GM20431 (cell line): ENCODE measurements around the gene BRD3OS.

Experiments used
- in situ Hi-C: fragments of 300-500 bp; cut with MseI, MboI; formaldehyde crosslinking; loops from one replicate; pipeline ENCODE4 v1.15.0; 2020; ENCODE audit warnings: low sequenced_read_pairs; ENCODE audit not compliant: unreplicated experiment

BRD3OS gene

GRCh38 chr9:134030821-134031470, 5.7 kb downstream of the BRD3OS start:
- in situ Hi-C loops = no loop called here

GRCh38 chr9:134031783-134032182, 6.5 kb downstream of the BRD3OS start:
- in situ Hi-C loops = no loop called here

DNA sequence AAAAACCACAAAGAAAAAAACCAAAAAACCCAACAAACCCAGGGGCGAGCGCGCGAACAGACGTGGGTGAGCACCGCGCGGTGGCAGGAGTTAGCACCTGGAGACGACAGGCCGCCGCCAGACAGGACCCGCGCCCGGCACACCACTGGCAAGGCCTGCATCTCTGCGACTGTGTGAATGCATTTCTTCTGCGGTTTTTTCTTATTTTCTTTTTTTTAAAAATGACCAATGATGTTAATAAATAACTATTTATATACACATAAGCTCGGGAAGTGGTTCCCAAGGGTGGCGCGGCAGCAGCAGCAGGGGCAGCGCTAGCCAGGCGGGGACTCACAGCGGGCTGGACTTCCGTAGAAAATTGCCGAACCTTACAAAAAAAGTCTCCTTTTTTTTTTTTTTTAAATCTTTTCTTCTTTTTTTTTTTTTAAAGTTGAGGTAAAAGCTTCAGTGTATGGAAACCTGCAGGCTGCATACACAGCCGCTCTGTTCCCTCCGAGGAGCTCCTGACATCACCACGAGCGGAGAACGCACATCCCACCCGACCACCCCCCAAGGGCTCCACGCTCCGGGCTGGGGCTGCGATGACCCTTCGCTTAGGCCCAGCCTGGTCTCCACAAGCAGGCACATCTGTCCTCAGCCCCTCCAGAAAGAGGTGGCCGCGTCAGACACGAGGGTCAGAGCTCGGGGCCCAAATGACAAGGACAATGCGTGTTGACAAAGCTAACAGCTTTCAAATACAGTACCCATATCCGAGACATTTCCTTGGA, 7.4 kb downstream of the BRD3OS start:
- in situ Hi-C loops = no loop called here

DNA sequence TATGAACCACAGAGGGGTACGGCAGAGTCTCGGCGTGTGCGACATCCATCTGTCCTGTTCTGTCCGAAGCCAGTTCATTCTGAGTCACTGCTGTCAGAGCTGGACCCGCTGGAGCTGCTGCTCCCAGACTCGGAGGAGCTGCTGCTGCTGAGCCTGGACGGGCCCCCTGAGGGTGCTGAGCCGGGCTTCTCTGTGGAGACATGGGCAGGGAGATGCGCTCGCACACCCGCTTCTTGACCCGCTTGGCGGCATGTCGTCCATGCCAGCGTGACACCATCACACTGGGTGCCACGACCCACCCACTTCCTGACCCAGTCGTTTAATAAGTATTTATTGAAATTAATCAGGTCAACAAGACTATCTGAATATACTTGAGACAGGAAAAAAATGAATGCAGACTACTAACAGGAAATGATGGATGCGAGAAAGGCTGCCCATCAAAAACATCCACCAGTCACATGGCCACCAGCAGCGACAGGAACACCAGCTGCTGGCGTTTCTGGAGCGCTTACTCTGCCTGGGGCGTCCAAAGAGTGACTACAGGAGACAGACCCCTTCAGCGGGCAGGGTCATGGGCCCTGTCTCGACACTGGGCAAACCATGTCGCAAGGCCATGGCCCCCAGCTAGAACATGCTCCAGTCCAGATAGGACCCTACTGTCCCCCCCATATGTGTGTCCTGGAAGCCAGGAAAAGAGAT, 8.4 kb downstream of the BRD3OS start:
- in situ Hi-C loops = no loop called here

DNA sequence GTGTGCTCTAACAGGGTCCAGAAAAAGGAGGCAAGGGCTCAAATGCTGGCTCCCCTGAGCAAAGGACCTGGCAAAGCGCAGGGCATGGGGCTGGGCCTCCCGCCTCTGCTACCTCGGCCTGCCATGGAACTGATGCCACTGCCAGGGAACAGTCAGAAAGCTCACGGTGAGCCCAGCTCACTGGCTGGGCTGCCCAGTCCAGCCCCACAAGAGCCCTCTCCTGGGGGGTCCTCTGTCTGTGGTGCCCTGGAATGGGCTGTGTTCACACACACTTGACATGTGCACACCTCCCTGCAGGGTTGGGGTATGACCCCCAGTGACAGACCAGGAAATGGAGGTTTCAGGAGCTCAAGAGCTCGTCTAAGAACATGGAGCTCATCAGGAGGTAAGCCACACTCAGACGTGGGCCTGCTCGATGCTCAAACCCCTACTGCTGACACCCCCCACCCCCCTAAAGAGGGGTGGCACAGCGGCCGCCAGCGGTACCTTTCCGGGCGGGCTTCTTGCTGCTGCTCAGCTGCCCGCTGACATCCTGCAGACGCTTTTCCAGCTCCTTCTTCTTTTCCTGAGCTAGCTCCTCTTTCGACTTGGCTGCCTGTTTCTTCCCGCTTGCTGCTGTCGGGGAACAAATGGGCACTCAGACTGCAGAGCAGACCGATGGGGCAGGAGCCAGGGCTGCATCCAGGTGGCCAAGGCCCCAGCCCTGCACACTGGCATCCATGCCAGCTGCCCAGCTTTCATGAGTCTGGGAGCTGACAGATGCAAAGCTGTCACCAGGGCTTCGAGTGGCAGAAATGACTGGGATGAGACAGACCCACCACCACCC, 9.1 kb downstream of the BRD3OS start:
- in situ Hi-C loops = no loop called here

DNA sequence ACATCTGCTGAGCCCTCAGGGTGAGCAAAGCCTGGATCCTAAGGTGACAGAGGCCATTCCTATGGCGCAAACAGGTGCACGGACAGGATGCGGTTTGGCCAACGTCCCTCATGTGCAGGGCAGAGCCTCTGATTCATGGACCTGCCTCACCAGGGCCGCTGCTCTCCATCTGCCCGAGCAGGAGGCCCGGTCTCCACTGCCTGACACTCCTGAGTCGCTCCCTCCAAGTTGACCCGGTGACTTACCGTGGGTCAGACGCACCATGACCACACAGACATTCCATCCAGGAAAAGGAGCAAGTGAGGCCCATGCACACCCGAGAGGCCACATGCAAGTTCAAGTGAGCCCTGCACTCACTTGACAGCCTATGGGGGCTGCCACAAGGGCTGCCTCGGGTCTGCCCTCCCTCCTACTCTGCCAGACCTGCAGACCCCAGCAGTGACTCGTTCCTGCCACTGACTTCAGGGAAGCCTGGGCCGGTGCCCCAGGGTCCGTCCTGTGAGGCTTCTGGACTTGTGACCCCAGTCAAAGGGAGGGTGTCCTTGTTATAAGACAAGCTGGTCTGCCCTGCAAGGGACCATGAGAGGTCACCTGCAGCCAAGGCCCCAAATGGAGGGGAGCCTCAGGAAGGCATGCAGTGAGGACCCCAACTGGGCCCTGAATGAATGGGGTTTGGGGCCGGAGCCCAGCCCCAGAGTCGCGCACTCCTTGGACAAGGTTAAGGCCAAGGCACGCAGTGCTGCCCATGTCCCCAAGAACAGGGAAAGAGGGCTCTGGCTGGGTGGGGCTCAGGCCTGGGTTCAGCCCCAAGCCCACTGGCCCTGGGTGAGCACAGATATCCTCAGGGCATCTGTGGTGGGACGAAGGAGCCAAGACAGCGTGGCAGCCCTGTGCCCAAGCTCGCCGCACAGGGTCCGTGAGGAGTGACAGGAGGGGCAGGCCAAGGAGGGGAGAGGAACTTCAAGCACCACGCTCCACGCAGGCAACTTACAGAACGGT, 10.1 kb downstream of the BRD3OS start:
- in situ Hi-C loops = no loop called here

DNA sequence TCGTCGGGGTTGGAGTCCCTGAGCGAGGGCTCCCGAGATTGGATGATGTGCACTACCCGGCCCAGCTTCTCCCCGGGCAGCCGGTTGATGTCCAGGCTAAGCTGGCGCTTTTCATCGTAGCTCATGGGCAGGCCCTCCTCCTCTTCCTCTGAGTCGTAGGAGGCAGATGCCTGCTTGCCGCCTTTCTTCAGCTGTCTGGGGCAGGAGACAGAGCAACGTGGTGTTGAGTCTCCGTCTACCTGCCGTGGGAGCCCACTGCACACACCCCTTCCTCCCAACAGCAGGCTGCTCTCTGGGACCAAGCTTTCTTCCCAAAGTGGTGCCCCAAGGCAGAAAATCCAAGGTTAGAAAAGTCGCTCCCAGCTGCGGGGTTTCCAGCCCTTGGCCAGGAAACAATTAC, 10.8 kb downstream of the BRD3OS start:
- in situ Hi-C loops = no loop called here

DNA sequence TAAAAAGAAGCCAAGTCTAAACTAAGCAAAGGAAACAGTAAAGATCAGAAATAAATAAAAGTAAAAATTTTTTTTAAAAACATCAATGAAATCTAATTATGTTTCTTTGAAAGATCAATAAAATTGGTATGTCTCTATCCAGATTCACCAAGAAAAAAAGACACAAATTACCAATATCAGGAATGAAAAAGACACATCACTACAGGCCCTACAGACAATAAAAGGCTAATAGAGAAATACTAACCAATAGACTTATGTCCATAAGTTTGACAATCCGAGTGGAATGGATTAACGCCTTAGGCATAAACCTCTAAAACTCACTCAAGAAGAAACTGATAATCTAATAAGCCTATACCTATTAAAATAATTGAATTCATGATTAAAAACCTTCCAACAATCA, 12.4 kb downstream of the BRD3OS start:
- in situ Hi-C loops = no loop called here

DNA sequence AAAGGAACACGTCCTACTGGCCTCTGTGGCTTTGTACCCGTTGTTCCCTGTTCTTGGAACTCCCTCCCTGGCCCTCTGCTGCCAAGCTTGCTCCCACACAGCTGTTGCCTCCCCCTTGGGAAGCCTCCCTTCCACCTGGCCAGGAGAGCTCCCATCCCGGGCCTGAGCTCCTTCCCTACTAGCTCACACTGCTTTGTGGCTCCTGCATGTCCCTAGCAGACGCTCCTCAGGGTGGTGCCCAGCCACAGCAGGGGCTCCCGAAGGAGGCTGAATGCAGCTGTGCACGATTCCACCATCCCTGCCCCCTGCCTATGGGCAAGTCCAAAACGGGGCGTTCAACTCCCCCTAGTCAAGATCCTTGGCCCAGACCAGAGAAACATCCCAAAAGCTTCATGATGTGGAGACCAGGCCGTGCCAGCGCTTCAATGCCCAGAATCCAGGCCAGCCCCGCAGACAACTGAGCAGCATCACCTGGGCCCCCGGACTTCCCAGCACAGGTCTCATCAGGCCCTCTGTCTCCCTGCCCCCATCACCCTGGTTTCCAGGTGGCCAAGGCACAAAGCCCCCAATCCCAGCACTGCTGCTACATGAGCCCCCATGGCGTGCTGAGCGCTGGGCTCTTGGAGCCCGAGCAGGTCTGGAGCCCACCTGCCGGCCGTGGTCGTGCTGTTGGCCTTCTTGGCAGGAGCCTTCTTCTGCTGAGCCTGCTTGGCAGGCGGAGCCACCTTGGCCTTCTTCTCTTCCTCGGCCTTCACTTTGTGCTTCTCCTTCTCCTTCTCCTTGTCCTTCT, 14.3 kb downstream of the BRD3OS start:
- in situ Hi-C loops = no loop called here

DNA sequence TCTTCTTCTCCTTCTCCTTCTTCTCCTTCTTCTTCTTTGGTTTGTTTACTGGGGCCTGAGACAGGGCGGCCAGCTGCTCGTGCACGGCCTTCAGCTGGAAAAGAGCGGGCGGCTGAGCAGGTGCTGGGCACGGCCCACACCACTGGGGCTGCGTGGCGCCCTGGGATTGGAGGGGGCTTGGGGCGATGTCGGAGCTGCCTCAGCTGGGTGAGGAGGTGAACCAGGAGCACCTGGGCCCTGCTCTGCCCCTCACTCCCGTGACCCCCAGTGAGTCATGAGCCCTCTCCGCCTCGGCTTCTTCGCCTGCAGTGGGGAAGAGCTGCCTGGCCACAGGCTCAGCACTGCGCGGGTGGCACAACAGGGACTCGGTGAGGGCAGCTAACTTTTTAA, 14.9 kb downstream of the BRD3OS start:
- in situ Hi-C loops = no loop called here

- in situ Hi-C loops = no loop called here
These were observed 15.7 kb downstream of the BRD3OS start for GRCh38 chr9:134040781-134041648.

GRCh38 chr9:134041649-134041962, 16.3 kb downstream of the BRD3OS start:
- in situ Hi-C loops = no loop called here

DNA sequence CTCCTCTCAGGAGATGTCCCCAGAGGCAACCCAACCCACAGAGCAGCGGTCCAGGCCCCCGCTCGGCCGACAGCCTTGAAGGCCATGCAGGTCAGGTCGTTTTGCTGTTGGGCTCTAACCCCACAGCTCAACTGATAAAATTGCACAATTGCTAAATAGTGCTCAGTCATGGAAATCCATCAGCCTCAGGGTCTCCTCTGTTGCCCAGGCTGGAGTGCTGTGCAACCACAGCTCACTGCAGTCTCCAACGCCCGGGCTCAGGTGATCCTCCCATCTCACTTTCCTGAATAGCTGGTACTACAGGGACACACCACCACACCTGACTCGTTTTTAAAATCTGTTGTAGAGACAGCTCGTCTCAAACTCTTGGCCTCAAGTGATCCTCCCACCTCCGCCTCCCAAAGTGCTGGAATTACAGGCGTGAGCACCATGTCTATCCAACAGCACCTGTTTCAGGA, 18.3 kb downstream of the BRD3OS start:
- in situ Hi-C loops = no loop called here

- in situ Hi-C loops = no loop called here
These were observed 19.7 kb downstream of the BRD3OS start for GRCh38 chr9:134044944-134045343.

DNA sequence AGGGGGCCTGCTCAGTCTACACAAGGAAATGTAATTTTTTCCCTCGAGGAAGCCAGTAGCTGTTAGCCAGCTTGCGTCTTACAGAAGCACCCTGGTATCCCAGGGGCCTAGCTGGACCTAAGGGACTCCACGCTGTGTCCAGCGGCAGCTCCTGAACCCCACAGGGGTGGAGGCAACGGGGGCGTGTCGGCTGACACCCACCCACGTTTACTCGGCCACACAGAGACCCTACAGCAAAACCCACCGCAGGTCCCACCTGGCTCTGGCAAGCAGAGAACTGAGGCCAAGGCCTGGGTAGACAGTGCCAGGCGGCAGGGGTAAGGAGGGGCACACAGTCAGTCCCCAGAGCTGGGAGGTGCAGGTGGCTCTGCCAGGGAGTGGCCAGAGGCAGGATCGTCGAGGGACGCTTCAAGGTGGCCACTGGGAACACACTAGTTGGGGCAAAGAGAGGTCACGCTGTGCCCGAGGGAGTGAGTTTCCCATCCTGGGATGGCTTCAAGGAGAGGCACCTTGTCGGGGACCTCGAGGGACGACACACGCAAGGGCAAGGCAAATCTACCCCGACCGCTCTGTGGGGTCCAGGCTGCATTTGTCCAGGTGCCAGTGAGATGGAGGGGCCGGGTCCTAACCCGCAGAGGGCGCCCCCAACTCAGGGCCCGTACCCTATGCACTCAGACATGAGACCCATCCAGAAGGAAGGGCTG, 20.7 kb downstream of the BRD3OS start:
- in situ Hi-C loops = no loop called here

GRCh38 chr9:134046894-134047681, 21.8 kb downstream of the BRD3OS start:
- in situ Hi-C loops = no loop called here
